Gastroesophageal sphincter (tissue), 4 donors: ENCODE measurements around the gene SCN8A. TPM values are rescaled to one million over a fixed set of nuclear protein-coding genes. Genes with fewer than 3 reads are reported as not detected.
A peak's percentile ranks its signal among the peaks of the same experiment; 100 is the strongest.

Experiments used
- ATAC-seq: fragments of 150-250 bp; one replicate; pipeline ENCODE4 v1.9.1; 2016; ENCODE audit warnings: mild to moderate bottlenecking, moderate library complexity
- H3K27ac ChIP-seq, 4 donors: fragments of 200-600 bp; sonication (generic) in 3 of 4; 1 replicate in 3 of 4; 2 replicates in 1 of 4; pipeline ENCODE4 v1.5.1; 2016 to 2019
- H3K27me3 ChIP-seq: fragments of 200-600 bp; sonication (generic); one replicate; pipeline ENCODE4 v1.5.1; 2019
- H3K36me3 ChIP-seq, 2 donors: fragments of 200-600 bp; sonication (generic); one replicate each; pipeline ENCODE4 v1.5.1; 2019; ENCODE audit warnings: control low read depth in 1 of 2
- H3K4me1 ChIP-seq, 3 donors: fragments of 200-600 bp; sonication (generic); 1 replicate in 2 of 3; 2 replicates in 1 of 3; pipeline ENCODE4 v1.5.1; 2016 to 2019; ENCODE audit warnings: control low read depth in 2 of 3
- H3K4me3 ChIP-seq, 2 donors: fragments of 200-600 bp; sonication (generic); one replicate each; pipeline ENCODE4 v1.5.1; 2019; ENCODE audit warnings: mild to moderate bottlenecking in 1 of 2, moderate library complexity in 1 of 2
- H3K9me3 ChIP-seq, 3 donors: fragments of 200-600 bp; sonication (generic); one replicate each; pipeline ENCODE4 v1.5.1; 2017 to 2019; ENCODE audit warnings: control low read depth in 2 of 3
- CTCF ChIP-seq, 4 experiments: fragments of 200-600 bp in 2 of 4; fragments of 450-650 bp in 2 of 4; sonication (generic) in 1 of 4; IDR thresholded peaks; one replicate each; pipeline ENCODE4 v1.5.1; 2017 to 2019; ENCODE audit warnings: antibody characterized with exemption in 4 of 4, mild to moderate bottlenecking in 2 of 4, moderate library complexity in 2 of 4
- EP300 ChIP-seq: sonication (generic); formaldehyde crosslinking; IDR thresholded peaks from one replicate; pipeline ENCODE4 v1.6.1; 2017; ENCODE audit warnings: antibody characterized with exemption, mild to moderate bottlenecking
- POLR2A ChIP-seq, 2 donors: fragments of 450-650 bp; IDR thresholded peaks; one replicate each; pipeline ENCODE4 v1.6.1; 2017; ENCODE audit warnings: antibody characterized with exemption in 2 of 2, mild to moderate bottlenecking in 2 of 2, moderate library complexity in 1 of 2
- POLR2AphosphoS5 ChIP-seq: sonication (generic); formaldehyde crosslinking; IDR thresholded peaks from one replicate; pipeline ENCODE4 v1.6.1; 2017; ENCODE audit warnings: antibody characterized with exemption
- WGBS, 2 donors: methylation state at CpG; one replicate each; pipeline ENCODE4 v1.1.5; 2018; ENCODE audit warnings: low coverage in 1 of 2; 5-methylcytosine and 5-hydroxymethylcytosine counted together
- total RNA-seq, 4 donors: library from RNA; depleted of rRNA; stranded (reverse); fragments of >200 nt; gene quantifications; one replicate each; pipeline ENCODE4 v1.1.0, GENCODE V29; 2016

SCN8A gene
- total RNA-seq, 4 donors from 2014 or later, result 0.47 to 1.2 (median 0.60) TPM

GRCh38 chr12:51838036-51838435, 247.0 kb downstream of the SCN8A start:
- Histone ChIP-seq H3K4me1 (no peaks in the 10 kb centered on the region), H3K9me3 (no peaks in the 10 kb centered on the region), H3K4me3 (no peak overlapping the region), H3K36me3 (no peaks in the 10 kb centered on the region), H3K27ac (no peak overlapping the region), H3K27me3 (peaks cover 80% of the 10 kb centered on the region)
- no peak for TF ChIP-seq CTCF (IDR thresholded peaks at IDR 0.05)
- TF ChIP-seq POLR2A (IDR thresholded peaks at IDR 0.05), result no peak
- no peak for TF ChIP-seq POLR2AphosphoS5
- no peak for TF ChIP-seq EP300
- ATAC-seq, result no peak
- WGBS, 2 donors, result 17% methylated on average over 1 of the region's 4 CpGs; no CpG with 5 or more reads in 1 of the 2 donors

- Histone ChIP-seq H3K27me3 (peaks cover 80% of the 10 kb centered on the region), H3K4me1 (no peaks in the 10 kb centered on the region), H3K36me3 (no peaks in the 10 kb centered on the region), H3K9me3 (no peaks in the 10 kb centered on the region), H3K4me3 (no peak overlapping the region), H3K27ac (no peak overlapping the region)
- TF ChIP-seq CTCF (IDR thresholded peaks at IDR 0.05), result no peak
- no peak for TF ChIP-seq POLR2A (IDR thresholded peaks at IDR 0.05)
- ATAC-seq, result peak; percentile 28
- 40% methylated on average over 1 of the region's 4 CpGs; no CpG with 5 or more reads in 1 of the 2 donors for WGBS, 2 donors
Observed at GRCh38 chr12:51838762-51839161, 247.7 kb downstream of the SCN8A start.

GRCh38 chr12:51839310-51839947, 248.4 kb downstream of the SCN8A start:
- no peak overlapping the region for H3K27ac ChIP-seq
- H3K4me3 ChIP-seq, result no peak overlapping the region
- 70 to 72% methylated on average over 3 to 4 of the region's 5 CpGs for WGBS, 2 donors
- no peaks in the 10 kb centered on the region for H3K9me3 ChIP-seq
- H3K4me1 ChIP-seq, result no peaks in the 10 kb centered on the region
- TF ChIP-seq EP300, result no peak
- no peak for TF ChIP-seq POLR2AphosphoS5
- TF ChIP-seq CTCF (IDR thresholded peaks at IDR 0.05), result no peak
- no peak for TF ChIP-seq POLR2A (IDR thresholded peaks at IDR 0.05)
- peaks cover 80% of the 10 kb centered on the region for H3K27me3 ChIP-seq
- no peak for ATAC-seq
- no peaks in the 10 kb centered on the region for H3K36me3 ChIP-seq

GRCh38 chr12:51840966-51841365, 249.9 kb downstream of the SCN8A start:
- peaks cover 0 to 1% (median 0%) of the 10 kb centered on the region in 3 donors for H3K4me1 ChIP-seq

GRCh38 chr12:51841727-51842126, 250.7 kb downstream of the SCN8A start:
- 0 to 51% methylated on average over 2 to 6 of the region's 6 CpGs for WGBS, 2 donors
- ATAC-seq, result no peak
- TF ChIP-seq EP300, result no peak
- no peak for TF ChIP-seq POLR2A (IDR thresholded peaks at IDR 0.05)
- TF ChIP-seq POLR2AphosphoS5, result no peak
- TF ChIP-seq CTCF (IDR thresholded peaks at IDR 0.05), result no peak
- Histone ChIP-seq H3K27ac (no peak overlapping the region), H3K9me3 (no peaks in the 10 kb centered on the region), H3K4me3 (no peak overlapping the region), H3K36me3 (no peaks in the 10 kb centered on the region), H3K4me1 (peaks cover 0 to 9% (median 2%) of the 10 kb centered on the region in 3 donors), H3K27me3 (peaks cover 83% of the 10 kb centered on the region)

More at GRCh38 chr12:51840966-51841365, 249.9 kb downstream of the SCN8A start:
- no peak for ATAC-seq
- no CpG with 5 or more reads among the region's 6 CpGs for WGBS, 2 donors
- Histone ChIP-seq H3K36me3 (no peaks in the 10 kb centered on the region), H3K9me3 (no peaks in the 10 kb centered on the region), H3K4me3 (no peak overlapping the region), H3K27me3 (peaks cover 83% of the 10 kb centered on the region), H3K27ac (no peak overlapping the region)
- no peak for TF ChIP-seq POLR2A (IDR thresholded peaks at IDR 0.05)
- no peak for TF ChIP-seq EP300
